IPS-15b (cell line): ENCODE results near the gene SIPA1L3.

Experiments used
- H3K27me3 ChIP-seq: one replicate; pipeline ENCODE4 v1.6.1; 2013; ENCODE audit warnings: low read length; ENCODE audit not compliant: control insufficient read depth, insufficient read depth
- H3K36me3 ChIP-seq: one replicate; pipeline ENCODE4 v1.6.1; 2013; ENCODE audit warnings: low read length; ENCODE audit not compliant: control insufficient read depth, insufficient read depth
- H3K4me1 ChIP-seq: one replicate; pipeline ENCODE4 v1.6.1; 2013; ENCODE audit warnings: mild to moderate bottlenecking, low read length; ENCODE audit not compliant: control insufficient read depth, insufficient read depth
- H3K4me3 ChIP-seq: one replicate; pipeline ENCODE4 v1.5.1; 2013; ENCODE audit warnings: low read depth, low read length
- H3K9ac ChIP-seq: one replicate; pipeline ENCODE4 v1.6.1; 2013; ENCODE audit warnings: low read depth, mild to moderate bottlenecking, low read length
- H3K9me3 ChIP-seq: one replicate; pipeline ENCODE4 v1.6.1; 2013; ENCODE audit warnings: mild to moderate bottlenecking, low read length; ENCODE audit not compliant: control insufficient read depth, insufficient read depth

The SIPA1L3 gene

DNA sequence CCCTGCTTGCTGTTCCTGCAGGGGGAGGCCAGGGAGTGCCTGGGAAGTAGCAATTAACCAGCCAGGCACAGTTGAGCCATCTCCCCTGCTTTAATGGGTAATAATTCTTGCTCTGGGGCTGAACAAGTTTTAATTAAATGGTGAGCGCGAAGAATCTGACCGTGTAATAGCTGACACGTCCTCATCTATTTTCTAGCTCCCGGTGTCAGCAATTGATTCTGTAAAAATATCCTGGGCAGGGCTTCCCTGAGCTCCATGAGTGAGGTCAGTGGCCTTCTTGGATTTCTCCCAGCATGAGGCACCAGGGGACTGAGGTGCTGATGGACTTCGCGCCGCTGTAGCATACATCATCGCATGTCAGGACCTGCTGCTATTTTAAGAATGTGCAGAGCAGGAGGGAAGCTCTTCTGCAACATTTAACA lies 26.9 kb downstream of the SIPA1L3 start:
- Histone ChIP-seq H3K9me3 (peaks cover 10% of the 10 kb centered on the region), H3K4me3 (no peak overlapping the region), H3K9ac (no peak overlapping the region), H3K27me3 (no peaks in the 10 kb centered on the region), H3K4me1 (peaks cover 21% of the 10 kb centered on the region), H3K36me3 (no peaks in the 10 kb centered on the region)

DNA sequence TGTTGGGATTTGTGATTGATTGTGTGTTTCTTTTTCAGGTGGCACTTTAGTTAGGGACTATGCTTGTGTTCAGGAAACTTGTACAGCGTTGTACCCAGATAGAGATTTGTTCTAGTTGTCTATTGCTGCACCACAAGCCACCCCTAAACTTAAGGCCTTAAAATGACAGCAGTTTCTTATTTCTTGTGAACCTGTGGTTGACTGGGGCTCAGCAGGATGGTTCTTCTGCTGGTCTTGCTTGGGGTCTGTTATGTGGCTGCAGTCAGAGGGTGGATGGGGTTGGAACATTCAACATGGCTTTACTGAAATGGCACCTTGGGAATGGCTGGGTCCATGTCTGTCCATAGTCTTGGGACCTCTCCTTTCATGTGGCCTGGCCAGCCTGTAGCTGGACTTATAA lies 28.3 kb downstream of the SIPA1L3 start:
- Histone ChIP-seq H3K4me3 (no peak overlapping the region), H3K4me1 (peaks cover 13% of the 10 kb centered on the region), H3K9me3 (peaks cover 10% of the 10 kb centered on the region), H3K27me3 (no peaks in the 10 kb centered on the region), H3K9ac (no peak overlapping the region), H3K36me3 (peaks cover 4% of the 10 kb centered on the region)

DNA sequence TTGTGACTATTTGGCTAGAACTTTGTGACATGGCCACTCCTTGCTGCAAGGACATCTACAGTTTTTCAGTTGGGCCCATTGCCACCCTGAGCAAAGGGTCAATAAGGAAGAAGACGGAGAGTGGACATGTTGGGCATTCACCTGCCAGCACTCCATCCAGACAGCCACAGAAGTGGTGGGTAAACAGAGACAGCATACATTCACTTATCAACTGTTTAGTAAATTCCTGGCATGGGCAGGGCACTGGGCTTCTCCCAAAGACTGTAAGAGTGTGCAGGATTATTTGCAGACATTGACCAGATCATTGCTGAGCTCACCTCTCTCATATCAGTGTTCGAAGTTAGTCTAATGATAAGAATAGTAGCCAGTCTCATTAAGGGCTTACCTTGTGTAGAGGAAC lies 29.2 kb downstream of the SIPA1L3 start:
- Histone ChIP-seq H3K4me3 (no peak overlapping the region), H3K9ac (no peak overlapping the region), H3K4me1 (peaks cover 10% of the 10 kb centered on the region), H3K27me3 (no peaks in the 10 kb centered on the region), H3K36me3 (peaks cover 4% of the 10 kb centered on the region), H3K9me3 (peaks cover 10% of the 10 kb centered on the region)

DNA sequence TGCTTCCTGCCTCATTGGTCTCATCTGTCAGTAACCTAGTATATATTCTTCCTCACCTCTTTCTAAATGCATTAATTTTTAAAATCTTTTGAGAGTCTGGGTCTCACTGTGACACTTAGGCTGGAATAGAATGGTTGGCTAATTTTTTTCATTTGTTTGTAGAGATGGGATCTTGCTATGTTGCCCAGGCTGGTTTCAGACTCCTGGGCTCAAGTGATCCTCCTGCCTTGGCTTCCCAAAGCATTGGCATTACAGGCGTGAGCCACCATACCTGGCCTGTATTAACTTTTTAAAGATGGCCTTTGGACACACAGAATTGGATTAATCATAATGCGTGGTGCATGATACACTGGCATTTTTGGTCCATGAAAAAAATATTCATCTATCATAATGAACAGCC lies 29.9 kb downstream of the SIPA1L3 start:
- H3K4me1 ChIP-seq: peaks cover 7% of the 10 kb centered on the region
- H3K9ac ChIP-seq: no peak overlapping the region
- peaks cover 10% of the 10 kb centered on the region for H3K9me3 ChIP-seq
- H3K36me3 ChIP-seq: peaks cover 4% of the 10 kb centered on the region
- H3K27me3 ChIP-seq: no peaks in the 10 kb centered on the region
- no peak overlapping the region for H3K4me3 ChIP-seq

DNA sequence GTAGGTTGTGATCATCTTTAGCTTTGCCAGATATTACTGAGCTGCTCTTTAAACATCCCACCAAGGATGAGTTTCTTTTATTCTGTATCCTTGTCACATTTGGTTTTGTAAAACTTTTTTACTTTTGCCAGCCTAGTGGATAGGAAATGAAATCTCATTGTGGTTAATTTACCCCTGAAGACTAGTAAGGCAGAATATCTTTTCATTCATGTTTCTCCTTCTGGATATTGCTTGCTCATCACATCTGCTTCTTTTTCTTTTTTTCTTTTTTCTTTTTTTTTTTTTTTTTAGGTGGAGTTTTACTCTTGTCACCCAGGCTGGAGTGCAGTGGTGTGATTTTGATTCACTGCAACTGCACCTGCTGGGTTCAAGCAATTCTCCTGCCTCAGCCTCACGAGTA lies 31.3 kb downstream of the SIPA1L3 start:
- Histone ChIP-seq H3K27me3 (no peaks in the 10 kb centered on the region), H3K4me3 (no peak overlapping the region), H3K9ac (no peak overlapping the region), H3K36me3 (peaks cover 4% of the 10 kb centered on the region), H3K9me3 (peaks cover 10% of the 10 kb centered on the region), H3K4me1 (no peaks in the 10 kb centered on the region)

DNA sequence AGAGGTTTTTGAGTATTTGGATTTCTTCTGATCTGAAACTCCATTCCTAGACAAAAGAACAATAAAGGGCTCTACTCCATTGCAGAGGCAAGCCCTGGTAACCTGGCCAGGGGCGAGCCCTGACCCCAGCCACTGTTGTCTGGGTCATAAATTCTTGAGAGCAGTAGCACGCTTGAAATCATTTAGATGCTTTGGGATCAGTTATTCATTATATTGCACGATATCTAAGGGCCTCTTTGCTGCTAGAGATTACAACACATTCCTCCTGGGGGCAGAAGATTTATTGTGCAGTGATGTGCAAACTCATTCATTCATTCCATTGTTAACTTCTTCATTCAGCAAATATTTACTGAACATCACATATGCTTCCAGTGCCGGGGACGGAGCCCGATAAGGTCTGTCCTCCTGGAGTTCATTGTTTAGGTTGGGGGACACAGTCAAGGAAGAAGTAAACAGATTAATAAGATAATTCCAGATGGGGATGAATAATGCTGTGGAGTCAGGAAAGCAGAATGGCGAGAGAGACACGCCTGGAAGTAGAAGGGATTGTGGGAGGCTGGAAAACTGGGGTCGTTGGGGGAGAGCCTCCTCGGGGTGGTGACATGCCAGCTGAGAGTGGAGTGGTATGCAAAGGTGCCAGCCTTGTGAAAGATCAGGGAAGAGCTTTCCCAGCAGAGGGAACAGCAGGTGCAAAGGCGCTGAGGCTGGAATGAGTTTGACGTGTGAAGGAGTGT lies 34.9 kb downstream of the SIPA1L3 start:
- Histone ChIP-seq H3K4me3 (no peak overlapping the region), H3K27me3 (no peaks in the 10 kb centered on the region), H3K9ac (no peak overlapping the region), H3K36me3 (peaks cover 4% of the 10 kb centered on the region), H3K4me1 (no peaks in the 10 kb centered on the region), H3K9me3 (no peaks in the 10 kb centered on the region)

DNA sequence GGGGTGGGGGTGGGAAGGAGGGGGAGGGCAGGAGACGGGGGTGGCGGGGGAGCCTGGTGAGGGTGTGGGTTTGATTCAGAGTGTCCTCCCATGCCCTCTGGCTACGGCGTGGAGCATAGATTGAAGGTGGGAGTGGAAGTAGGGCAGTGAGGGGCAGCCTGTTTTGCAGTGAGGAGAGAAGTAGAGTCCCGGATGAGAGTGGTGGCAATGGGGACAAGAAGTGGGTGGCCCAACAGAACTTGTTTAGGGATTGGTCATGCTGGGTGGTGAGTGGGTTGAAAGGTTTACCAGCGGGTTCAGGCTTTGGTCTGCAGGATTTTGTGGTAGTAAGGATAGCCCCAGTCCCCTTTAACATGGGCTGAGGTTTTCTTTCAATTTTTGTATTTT lies 35.5 kb downstream of the SIPA1L3 start:
- no peaks in the 10 kb centered on the region for H3K4me1 ChIP-seq

DNA sequence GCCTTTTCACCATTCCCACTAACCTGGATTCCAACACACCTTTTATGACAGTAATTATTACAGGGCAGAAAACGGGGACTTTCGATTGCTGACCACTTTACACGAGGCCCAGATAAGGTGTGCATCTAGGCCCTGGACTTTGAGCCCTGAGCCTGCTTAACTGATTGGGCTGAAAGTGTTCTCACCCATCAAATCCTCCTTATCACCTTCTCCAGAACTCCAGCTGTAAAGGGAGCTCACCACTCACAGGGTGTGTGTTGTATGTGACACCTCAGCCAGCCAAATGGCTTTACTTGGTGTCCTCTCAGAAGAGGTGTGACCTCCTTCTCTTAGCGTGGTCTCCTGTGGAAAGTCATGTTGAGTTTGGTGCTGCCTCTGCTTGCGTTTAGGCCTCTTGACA lies 36.5 kb downstream of the SIPA1L3 start:
- Histone ChIP-seq H3K9me3 (no peaks in the 10 kb centered on the region), H3K9ac (no peak overlapping the region)

More for the DNA sequence above, 35.5 kb downstream of the SIPA1L3 start:
- H3K9me3 ChIP-seq: no peaks in the 10 kb centered on the region
- H3K36me3 ChIP-seq: peaks cover 4% of the 10 kb centered on the region
- no peak overlapping the region for H3K4me3 ChIP-seq
- H3K27me3 ChIP-seq: no peaks in the 10 kb centered on the region
- no peak overlapping the region for H3K9ac ChIP-seq

DNA sequence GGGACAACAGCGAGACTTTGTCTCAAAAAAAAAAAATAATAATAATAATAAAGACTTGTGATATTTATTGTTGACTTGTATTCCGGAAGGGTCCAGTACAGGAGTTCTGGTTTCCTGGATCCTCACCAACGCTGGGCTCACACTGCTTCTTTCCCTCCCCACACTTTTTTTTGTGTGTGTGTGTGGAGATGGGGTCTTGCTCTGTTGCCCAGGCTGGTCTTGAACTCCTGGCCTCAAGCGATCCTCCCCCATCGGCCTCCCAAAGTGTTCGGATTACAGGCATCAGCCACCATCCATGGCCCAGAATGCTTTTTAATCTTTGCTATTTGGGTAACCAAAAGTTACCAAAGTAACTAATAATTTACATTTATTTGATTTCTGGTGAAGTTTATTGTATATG lies 39.1 kb downstream of the SIPA1L3 start:
- H3K27me3 ChIP-seq: no peaks in the 10 kb centered on the region
- H3K4me1 ChIP-seq: peaks cover 4% of the 10 kb centered on the region
- H3K4me3 ChIP-seq: no peak overlapping the region
- no peaks in the 10 kb centered on the region for H3K9me3 ChIP-seq
- H3K36me3 ChIP-seq: no peaks in the 10 kb centered on the region
- H3K9ac ChIP-seq: no peak overlapping the region

More for the DNA sequence above, 36.5 kb downstream of the SIPA1L3 start:
- Histone ChIP-seq H3K27me3 (no peaks in the 10 kb centered on the region), H3K4me1 (no peaks in the 10 kb centered on the region), H3K4me3 (no peak overlapping the region), H3K36me3 (peaks cover 4% of the 10 kb centered on the region)

DNA sequence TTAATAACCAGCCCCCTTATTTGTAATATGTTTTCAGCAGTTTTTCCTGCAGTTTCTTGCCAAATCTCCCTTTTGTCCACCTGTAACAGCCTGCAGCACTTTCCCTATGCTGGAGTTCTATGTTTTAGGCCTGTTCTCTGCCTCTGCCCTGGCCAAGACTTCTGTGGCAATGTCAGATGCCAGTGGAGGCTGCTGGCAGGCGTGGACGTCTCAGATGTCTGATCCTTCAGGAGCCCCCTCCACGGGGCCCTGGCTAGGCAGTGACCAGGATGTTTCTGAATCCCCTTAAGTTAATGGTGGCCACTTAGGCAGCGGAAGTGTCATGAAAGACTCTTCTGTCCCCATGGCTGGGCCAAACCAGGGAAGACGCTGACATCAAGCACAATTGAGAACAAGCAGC lies 40.8 kb downstream of the SIPA1L3 start:
- no peak overlapping the region for H3K9ac ChIP-seq
- H3K27me3 ChIP-seq: no peaks in the 10 kb centered on the region
- H3K4me1 ChIP-seq: peaks cover 5% of the 10 kb centered on the region
- no peaks in the 10 kb centered on the region for H3K36me3 ChIP-seq
- H3K4me3 ChIP-seq: no peak overlapping the region
- no peaks in the 10 kb centered on the region for H3K9me3 ChIP-seq

DNA sequence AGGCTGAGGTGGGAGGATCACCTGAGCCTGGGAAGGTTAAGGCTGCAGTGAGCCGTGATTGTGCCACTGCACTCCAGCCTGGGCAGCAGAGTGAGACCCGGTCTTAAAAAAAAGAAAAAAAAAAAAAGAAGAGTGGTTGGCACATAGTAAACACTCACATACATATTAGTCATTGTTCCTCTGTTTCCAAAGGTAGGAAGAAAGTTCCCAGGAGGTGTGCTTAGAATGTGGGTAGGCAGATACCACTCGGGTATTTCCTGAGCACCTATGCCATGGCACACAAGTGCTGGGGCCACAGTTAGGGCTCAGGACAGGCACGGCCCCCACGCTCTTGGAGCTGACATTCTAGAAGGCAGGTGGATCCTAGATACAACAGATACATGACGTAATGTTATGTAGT lies 41.4 kb downstream of the SIPA1L3 start:
- Histone ChIP-seq H3K9ac (no peak overlapping the region), H3K4me1 (peaks cover 7% of the 10 kb centered on the region), H3K36me3 (no peaks in the 10 kb centered on the region), H3K9me3 (no peaks in the 10 kb centered on the region), H3K27me3 (no peaks in the 10 kb centered on the region), H3K4me3 (no peak overlapping the region)

DNA sequence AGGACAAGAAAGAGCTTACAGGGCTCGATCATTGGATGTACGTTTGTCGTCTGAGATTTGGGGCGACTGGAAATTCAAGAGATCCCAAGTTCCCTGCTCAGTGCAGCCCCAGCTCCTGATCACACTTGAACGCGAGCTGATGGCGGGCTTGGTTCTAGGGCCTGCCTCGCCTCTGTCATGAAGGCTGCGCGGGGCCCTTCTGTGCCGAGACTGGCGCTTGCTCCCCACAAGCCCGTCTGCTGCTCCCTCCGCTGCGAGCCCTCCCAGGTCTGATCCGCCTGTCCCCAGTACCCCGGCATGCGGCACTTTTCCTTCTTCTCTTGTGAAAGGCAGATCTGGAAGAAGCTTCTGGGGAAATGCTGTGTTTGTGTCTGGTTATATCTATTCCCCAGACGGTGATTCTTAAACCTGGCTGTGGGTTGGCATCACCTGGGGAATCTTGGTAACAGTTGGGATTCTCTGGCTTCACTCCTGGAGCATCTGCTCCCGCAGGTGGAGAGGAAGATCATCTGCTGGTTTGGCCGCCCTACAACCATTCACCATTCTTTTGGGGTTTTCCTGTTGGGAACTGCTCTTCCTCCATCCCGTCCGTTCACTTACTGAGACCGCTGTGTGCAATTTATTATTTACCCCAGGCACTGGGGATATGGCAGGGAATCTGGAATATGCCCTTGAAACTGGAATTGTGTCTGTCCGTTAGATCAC lies 43.6 kb downstream of the SIPA1L3 start:
- Histone ChIP-seq H3K27me3 (no peaks in the 10 kb centered on the region), H3K9ac (no peak overlapping the region), H3K9me3 (no peaks in the 10 kb centered on the region), H3K36me3 (no peaks in the 10 kb centered on the region), H3K4me3 (no peak overlapping the region), H3K4me1 (peaks cover 12% of the 10 kb centered on the region)
